Left cardiac atrium (tissue), 4 donors: ENCODE data around the gene IL21R. TPM values are rescaled to one million over a fixed set of nuclear protein-coding genes. Genes with fewer than 3 reads are reported as not detected.
"Not testable (repeated sequence)": the region's sequence is repeated elsewhere in the genome, so short reads cannot be mapped to it uniquely, and the experiment has no call there.

ENCODE experiments used
- ATAC-seq, 2 donors: fragments of 200-7000 bp; cut with Tn5 transposase; one replicate each; pipeline ENCODE4 v1.9.1; 2020; ENCODE audit warnings: mild to moderate bottlenecking in 2 of 2, moderate library complexity in 2 of 2
- DNase-seq: peaks from one replicate; pipeline ENCODE4 v3.0.0-alpha.2; 2020
- intact Hi-C, 2 donors: fragments of 100-400 bp; cut with DNase I; formaldehyde crosslinking; loops; one replicate each; pipeline versions ENCODE4 v1.14.1 to v1.15.1; 2022 to 2023
- total RNA-seq, 2 donors: library from RNA; stranded (reverse); fragmentation: NEBNext Ultra II Directional; extraction: Animal tissue kit (Norgen Biotek cat#: 25700); gene quantifications; one replicate each; pipeline ENCODE4 v1.2.1, GENCODE V29; 2021
- donor health status: DM: no; HTN: yes; CAD: no.
- donor health status: DM: no; HTN: yes; CAD: no; lungs with severe emphysema.
- donor health status: DM: yes; HTN: yes; CAD: no.
- donor health status: Dilated cardiomyopathy.

IL21R gene
- total RNA-seq, 2 donors from 2014 or later = 0.18 to 0.63 TPM

- intact Hi-C loops = loop anchor here (5.0 to 10.0 kb wide), 4 partner anchors 231 to 1621 kb away; no protein-coding TSS in a partner anchor
- ATAC-seq (no peak), DNase-seq (no peak)
Measured at GRCh38 chr16:27455700-27456099, 53.7 kb downstream of the IL21R start.

GRCh38 chr16:27457605-27457900, 55.6 kb downstream of the IL21R start:
- ATAC-seq, DNase-seq: not testable (repeated sequence)
- intact Hi-C loops = loop anchor here (5.0 to 10.0 kb wide), 4 partner anchors 233 to 1623 kb away; no protein-coding TSS in a partner anchor

- no peak for DNase-seq
- ATAC-seq = no peak
- intact Hi-C loops = loop anchor here (5.0 to 10.0 kb wide), 4 partner anchors 233 to 1623 kb away; no protein-coding TSS in a partner anchor
Measured at GRCh38 chr16:27458258-27458657, 56.3 kb downstream of the IL21R start.

- intact Hi-C loops = loop anchor here (5.0 to 10.0 kb wide), 4 partner anchors 234 to 1624 kb away; no protein-coding TSS in a partner anchor
- DNase-seq (no peak), ATAC-seq (no peak)
Measured at GRCh38 chr16:27458987-27459688, 57.2 kb downstream of the IL21R start.

GRCh38 chr16:27460213-27460612, 58.2 kb downstream of the IL21R start:
- intact Hi-C loops = loop anchor here in 1 of 2 donors (5.0 kb wide), 1 partner anchor 283 kb away; no protein-coding TSS in a partner anchor
- peak in 1 of 2 donors; percentile 3 for ATAC-seq
- DNase-seq = no peak

GRCh38 chr16:27460663-27461482, 58.9 kb downstream of the IL21R start:
- intact Hi-C loops = loop anchor here in 1 of 2 donors (5.0 kb wide), 1 partner anchor 284 kb away; no protein-coding TSS in a partner anchor
- ATAC-seq (peak in 1 of 2 donors; percentile 8), DNase-seq (no peak)

GRCh38 chr16:27461483-27462171, 59.7 kb downstream of the IL21R start:
- intact Hi-C loops = loop anchor here in 1 of 2 donors (5.0 kb wide), 1 partner anchor 284 kb away; no protein-coding TSS in a partner anchor
- no peak for ATAC-seq
- DNase-seq = no peak

- intact Hi-C loops = loop anchor here in 1 of 2 donors (5.0 kb wide), 1 partner anchor 285 kb away; no protein-coding TSS in a partner anchor
- DNase-seq = no peak
- no peak for ATAC-seq
Measured at GRCh38 chr16:27462200-27462845, 60.3 kb downstream of the IL21R start.

- intact Hi-C loops = loop anchor here in 1 of 2 donors (5.0 kb wide), 1 partner anchor 286 kb away; no protein-coding TSS in a partner anchor
- DNase-seq (no peak), ATAC-seq (no peak)
Measured at GRCh38 chr16:27462846-27463682, 61.1 kb downstream of the IL21R start.

GRCh38 chr16:27463741-27464591, 62.0 kb downstream of the IL21R start:
- DNase-seq = no peak
- no peak for ATAC-seq
- intact Hi-C loops = loop anchor here in 1 of 2 donors (5.0 kb wide), 1 partner anchor 287 kb away; no protein-coding TSS in a partner anchor

- intact Hi-C loops = loop anchor here in 1 of 2 donors (5.0 kb wide), 1 partner anchor 288 kb away; no protein-coding TSS in a partner anchor
- DNase-seq (no peak), ATAC-seq (no peak)
Measured at GRCh38 chr16:27464626-27465482, 62.9 kb downstream of the IL21R start.

GRCh38 chr16:27465483-27465879, 63.5 kb downstream of the IL21R start:
- ATAC-seq (no peak), DNase-seq (no peak)
- intact Hi-C loops = no loop called here

- no peak for ATAC-seq
- no peak for DNase-seq
- intact Hi-C loops = no loop called here
Measured at GRCh38 chr16:27468941-27469531, 67.1 kb downstream of the IL21R start.

GRCh38 chr16:27470567-27471431, 68.8 kb downstream of the IL21R start:
- ATAC-seq (peak; percentile 41 to 62), DNase-seq (peak; percentile 62)
- intact Hi-C loops = no loop called here

- ATAC-seq (no peak), DNase-seq (no peak)
- intact Hi-C loops = no loop called here
Measured at GRCh38 chr16:27471661-27472060, 69.7 kb downstream of the IL21R start.
